HUDEP-2 (cell line): ENCODE measurements around the gene OR13H1.
"Not testable (repeated sequence)": the region's sequence is repeated elsewhere in the genome, so short reads cannot be mapped to it uniquely, and the experiment has no call there.

Experiments used
- DNase-seq, 76 experiments: peaks; one replicate each; lab custom pipeline; 2025; ENCODE audit not compliant: unreplicated experiment in 76 of 76; lab: John Stamatoyannopoulos, UW

The OR13H1 gene

GRCh38 chrX:131543774-131544173, at the start of gene OR13H1:
TSS of gene OR13H1 (plus strand) at chrX:131544074. CDS start at chrX:131544074, 0 bp downstream.
- DNase-seq = no peak

DNA sequence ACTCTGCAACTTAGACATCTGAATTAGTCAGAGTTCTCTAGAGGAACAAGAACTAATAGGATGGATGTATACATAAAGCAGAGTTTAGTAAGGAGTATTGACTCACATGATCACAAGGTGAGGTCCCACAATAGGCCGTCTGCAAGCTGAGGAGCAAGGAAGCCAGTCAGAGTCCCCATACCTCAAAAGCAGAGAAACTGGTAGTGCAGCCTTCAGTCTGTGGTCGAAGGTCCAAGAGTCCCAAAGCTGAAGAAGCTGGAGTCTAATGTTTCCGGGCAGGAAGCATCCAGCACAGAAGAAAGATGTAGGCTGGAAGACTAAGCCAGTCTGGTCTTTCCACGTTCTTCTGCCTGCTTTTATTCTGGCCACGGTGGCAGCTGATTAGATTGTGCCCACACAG, 42.3 kb upstream of the OR13H1 start:
- DNase-seq = not testable (repeated sequence)

DNA sequence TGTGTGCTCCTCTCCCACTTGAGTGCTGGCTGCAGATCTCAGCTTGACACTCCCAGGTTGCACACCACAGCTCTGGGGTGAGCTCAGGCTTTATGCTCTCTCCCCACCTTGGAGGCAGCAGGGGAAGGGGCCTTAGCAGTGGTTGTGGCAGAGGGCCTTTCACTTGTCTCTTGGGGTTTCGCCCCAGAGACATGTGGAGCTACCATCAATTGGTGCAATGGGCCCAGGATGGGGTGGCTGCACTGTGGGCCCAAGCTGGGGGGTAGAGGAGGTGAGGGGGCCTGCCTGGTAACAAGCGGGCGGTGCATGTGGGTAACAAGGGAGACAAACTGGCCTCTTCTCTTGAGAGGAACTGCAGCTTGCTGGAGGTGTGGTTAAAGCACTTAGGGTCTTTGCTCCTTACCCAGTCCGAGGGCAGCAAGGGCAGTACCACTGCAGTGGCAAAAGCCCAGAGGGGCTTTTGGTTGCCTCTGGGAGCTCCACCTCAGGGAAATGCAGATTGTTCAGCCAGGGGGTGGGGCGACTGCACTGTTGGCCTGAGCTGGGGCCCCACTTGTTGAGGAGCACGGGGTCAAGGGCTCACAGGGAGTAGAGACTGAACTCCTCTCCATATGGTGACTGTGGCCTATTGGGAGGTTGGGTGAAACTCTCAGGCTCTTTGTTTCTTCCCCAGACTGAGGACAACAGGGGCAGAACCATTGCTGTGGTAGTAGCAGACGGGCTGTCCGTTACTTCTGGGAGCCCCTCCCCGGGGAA, 30.5 kb upstream of the OR13H1 start:
- DNase-seq = no peak

DNA sequence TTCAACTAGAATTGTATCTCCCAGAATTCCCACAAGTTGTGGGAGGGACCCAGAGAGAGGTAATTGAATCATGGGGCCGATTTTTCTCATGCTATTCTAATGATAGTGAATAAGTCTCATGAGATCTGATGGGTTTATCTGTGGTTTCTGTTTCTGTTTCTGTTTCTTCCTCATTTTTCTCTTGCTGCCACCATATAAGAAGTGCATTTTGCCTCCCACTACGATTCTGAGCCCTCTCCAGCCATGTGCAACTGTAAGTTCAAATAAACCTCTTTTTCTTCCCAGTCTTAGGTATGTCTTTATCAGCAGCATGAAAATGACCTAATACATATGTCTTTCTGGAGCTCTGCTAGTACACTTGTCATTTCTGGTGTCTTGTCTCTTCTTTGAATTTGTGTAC, 22.1 kb upstream of the OR13H1 start:
- no peak for DNase-seq

GRCh38 chrX:131544218-131544617, 344 bp downstream of the OR13H1 start:
- no peak for DNase-seq

GRCh38 chrX:131549011-131549410, 5.1 kb downstream of the OR13H1 start:
- no peak for DNase-seq

DNA sequence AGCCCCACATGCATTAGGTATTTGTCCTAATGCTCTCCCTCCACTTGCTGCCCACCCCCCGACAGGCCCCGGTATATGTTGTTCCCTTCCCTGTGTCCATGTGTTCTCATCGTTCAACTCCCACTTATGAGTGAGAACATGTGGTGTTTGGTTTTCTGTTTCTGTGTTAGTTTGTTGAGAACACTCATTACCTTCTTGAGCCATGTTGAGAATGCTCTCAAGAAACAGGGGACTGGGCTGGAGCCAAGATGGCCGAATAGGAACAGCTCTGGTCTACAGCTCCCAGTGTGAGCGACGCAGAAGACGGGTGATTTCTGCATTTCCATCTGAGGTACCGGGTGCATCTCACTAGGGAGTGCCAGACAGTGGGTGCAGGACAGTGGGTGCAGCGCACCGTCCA, 8.6 kb downstream of the OR13H1 start:
- not testable (repeated sequence) for DNase-seq

DNA sequence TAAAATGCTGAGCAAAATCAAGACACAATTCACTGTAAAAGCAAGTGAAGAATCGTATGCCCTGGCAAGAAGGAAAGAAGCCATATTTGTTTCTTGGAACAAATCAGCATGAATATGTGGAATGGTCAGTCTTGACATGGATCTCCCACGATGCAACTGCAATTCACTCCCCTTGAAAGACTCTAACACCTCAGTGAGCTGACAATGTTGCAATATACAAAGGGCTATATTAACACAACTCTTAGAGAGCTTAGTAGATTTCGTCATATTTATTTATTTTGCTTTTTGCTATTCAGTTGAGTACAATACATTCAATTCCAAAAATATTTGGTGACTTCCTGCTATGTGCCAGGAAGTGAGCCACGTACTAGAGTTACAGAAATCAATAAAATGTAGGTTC, 14.7 kb downstream of the OR13H1 start:
- no peak for DNase-seq

DNA sequence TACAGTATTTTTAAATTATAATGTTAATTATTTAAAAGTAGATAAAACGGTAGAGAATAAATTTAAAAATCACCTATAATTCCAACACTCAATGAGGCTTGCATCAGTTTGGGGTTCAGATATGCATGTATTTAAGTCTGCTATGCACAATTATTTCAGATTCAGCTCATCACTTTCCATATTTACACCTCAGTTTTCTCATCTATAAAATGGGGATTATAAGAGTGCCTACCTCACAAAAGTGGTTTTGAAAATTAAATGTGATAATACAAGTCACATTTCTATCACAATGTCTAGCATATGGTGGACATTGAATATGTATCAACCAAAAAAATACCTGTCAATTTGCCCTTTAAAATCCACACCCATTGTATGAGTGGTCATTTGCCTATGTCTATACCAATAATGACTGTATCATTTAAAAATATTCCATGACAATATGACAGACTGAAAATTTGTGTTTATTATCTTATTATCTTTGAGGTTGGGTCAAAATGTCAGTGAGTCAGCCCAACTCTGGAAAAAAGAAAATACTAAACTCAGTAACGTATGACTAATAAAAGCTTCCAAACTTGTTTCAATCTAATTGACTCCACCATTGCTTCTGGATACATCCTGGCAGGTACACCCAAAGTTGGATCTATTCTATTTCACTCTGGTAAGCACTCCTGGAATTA, 20.8 kb downstream of the OR13H1 start:
- peak in 3 of 76 experiments; percentile 0 to 1 (median 0) for DNase-seq

DNA sequence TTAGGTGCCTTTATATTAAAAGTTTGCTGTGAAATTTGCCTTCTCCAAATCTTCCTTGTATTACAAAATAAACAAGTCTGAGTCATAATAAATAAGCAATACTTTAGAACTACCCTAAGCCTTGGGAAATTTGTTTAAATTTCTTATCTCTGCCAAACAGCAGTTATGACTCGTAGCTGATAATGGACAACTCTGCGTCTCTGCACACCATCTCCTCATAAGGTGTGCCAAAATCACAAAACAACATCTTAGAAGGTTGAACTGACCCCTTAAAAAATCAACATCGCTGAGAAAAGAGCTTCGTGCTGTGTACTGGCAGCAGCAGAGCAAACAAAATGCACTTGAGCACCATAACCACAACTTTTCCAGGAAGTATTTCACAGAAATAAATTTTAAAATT, 22.0 kb downstream of the OR13H1 start:
- DNase-seq = peak in 43 of 76 experiments; percentile 0 to 81 (median 22)

DNA sequence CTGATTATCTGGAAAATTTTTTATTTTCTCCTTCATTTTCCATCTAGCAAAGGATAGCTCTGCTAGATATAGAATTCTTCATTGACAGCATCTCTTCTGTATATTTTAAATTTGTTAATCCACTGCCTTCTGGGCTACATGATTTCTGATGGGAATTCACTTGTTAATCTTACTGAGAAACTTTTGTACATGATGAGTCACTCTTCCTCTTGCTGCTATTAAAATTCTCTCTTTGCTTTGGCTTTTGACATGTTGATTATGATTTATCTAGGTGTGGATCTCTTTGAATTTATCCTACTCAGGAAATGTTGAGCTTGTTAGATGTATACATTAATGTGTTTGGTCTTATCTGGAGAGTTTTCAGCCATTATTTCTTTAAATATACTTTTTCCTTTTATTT, 27.5 kb downstream of the OR13H1 start:
- no peak for DNase-seq

DNA sequence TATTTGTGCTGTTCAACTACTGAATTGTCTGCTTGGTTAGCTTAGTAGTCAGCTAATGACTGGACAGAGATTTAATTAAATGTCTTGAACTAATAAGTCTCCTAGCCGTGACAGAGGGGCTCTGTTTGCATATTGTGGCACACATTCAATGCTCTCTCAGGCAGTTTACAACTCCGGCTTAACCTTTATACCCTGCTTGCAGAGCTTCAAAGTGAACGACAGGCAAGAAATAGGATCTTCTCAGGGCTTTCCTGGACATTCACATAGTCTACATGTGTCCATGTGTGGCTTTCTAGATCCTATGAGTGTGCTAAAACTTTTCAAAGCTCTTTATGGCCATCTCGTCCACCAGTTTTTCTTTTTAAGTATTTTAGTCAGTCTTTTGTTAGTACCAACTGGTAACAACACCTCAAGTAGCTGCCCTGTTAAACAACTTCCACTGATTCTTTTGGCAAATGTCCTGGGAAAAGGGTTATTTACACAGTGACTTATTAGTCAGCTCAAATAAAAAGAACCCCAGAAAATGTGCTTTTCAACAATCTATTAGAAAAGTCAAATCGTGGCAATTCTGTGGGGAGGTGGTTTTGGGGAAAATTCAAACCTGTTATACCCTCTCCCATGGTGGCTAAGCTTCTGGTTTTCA, 28.6 kb downstream of the OR13H1 start:
- no peak for DNase-seq

DNA sequence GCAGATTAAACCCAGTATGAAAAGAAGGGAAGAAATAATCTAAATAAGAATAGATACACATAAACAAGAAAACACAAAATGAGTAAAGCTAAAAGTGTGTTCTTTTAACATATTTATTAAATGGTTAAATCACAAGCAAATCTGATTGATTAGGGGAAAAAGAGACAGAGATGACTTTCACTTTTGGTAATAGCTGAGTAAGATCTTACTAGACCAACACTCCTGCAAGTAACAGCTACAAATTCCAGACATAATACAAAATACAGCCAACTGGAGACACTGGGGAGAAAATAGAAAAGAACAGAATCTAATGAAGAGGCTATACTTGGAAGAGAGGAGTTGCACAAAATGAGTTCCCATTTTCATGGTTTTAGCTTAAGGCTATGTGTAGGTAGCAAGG, 33.5 kb downstream of the OR13H1 start:
- no peak for DNase-seq

GRCh38 chrX:131577999-131578734, 34.3 kb downstream of the OR13H1 start:
- no peak for DNase-seq

DNA sequence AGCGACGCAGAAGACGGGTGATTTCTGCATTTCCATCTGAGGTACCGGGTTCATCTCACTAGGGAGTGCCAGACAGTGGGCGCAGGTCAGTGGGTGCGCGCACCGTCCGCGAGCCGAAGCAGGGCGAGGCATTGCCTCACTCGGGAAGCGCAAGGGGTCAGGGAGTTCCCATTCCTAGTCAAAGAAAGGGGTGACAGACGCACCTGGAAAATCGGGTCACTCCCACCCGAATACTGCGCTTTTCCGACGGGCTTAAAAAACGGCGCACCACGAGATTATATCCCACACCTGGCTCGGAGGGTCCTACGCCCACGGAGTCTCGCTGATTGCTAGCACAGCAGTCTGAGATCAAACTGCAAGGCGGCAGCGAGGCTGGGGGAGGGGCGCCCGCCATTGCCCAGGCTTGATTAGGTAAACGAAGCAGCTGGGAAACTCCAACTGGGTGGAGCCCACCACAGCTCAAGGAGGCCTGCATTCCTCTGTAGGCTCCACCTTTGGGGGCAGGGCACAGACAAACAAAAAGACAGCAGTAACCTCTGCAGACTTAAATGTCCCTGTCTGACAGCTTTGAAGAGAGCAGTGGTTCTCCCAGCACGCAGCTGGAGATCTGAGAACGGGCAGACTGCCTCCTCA, 35.0 kb downstream of the OR13H1 start:
- not testable (repeated sequence) for DNase-seq

DNA sequence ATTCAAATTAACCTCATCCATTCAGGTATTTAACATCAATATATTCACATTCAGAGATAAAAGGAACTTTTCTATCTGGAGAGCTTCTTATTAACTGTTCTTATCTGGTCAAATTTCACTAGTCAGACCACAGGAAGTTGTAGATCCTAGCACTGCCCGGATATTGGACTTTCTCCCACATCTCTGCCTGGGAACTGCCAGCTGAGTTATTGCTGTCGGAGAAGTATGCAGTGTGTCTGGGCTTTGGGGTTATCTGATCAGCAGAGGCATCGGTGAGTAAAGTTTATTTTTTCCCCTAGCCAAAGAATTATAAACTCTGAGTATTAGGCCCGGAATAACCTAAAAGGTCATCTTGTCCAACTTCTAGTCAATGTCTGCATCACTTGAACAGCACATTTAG, 45.1 kb downstream of the OR13H1 start:
- DNase-seq = no peak
